Measurements from ENCODE around the gene TBX5. TPM values are rescaled to one million over a fixed set of nuclear protein-coding genes. Genes with fewer than 3 reads are reported as not detected.

TBX5 gene
- polyA plus RNA-seq, 3 donors = not detected

DNA sequence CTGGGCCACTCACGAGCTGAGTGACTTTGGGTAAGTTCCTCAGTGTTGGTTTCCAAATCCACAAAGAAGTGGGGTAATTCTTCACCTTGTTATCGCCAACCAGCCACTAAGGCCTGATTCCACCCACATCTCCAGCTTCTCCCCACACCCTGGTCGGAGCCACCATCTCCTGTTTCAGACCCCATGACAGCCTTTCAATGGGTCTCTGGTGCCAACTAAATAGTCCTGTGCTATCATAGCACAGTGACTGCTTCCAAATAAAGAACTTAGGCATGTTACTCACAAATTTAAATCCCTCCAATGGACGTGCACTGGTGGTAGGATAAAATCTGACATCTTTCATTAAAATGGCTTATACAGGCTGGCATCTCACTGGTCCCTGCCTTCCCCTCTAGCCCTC is 44.0 kb downstream of the TBX5 start:
- Histone ChIP-seq H3K4me3 (replicated peaks in 1 of 3; ENCODE audit: low read depth in 2 of 3, low read length in 3 of 3) (no peak overlapping the region), H3K27ac (ENCODE audit: low read depth in 1 of 2, low read length in 2 of 2) (no peak overlapping the region), H3K4me1 (ENCODE audit: control insufficient read depth in 1 of 2, insufficient read depth in 2 of 2, low read length in 2 of 2) (no peaks in the 10 kb centered on the region), H3K9ac (ENCODE audit: insufficient read depth, low read length, poor library complexity, severe bottlenecking) (no peak overlapping the region), H3K27me3 (ENCODE audit: control insufficient read depth in 2 of 2, insufficient read depth in 2 of 2, low read length in 2 of 2) (no peaks in the 10 kb centered on the region), H3K36me3 (replicated peaks in 1 of 2; ENCODE audit: control insufficient read depth in 1 of 2, insufficient read depth in 2 of 2, low read length in 2 of 2) (no peaks in the 10 kb centered on the region), H4K20me1 (ENCODE audit: insufficient read depth, low read length) (no peaks in the 10 kb centered on the region), H3K79me2 (ENCODE audit: insufficient read depth, low read length) (no peaks in the 10 kb centered on the region), H3K4me2 (replicated peaks; ENCODE audit: extremely low read depth, low read length, poor library complexity, severe bottlenecking) (no peak overlapping the region), H3K9me3 (replicated peaks in 1 of 2; ENCODE audit: control insufficient read depth in 1 of 2, insufficient read depth in 1 of 2, low read length in 2 of 2) (peaks cover 3 to 4% of the 10 kb centered on the region in 2 donors), H2AFZ (ENCODE audit: insufficient read depth, low read depth, low read length, poor library complexity, severe bottlenecking) (no peak overlapping the region)
- 74% methylated on average over 3 of the region's 4 CpGs for WGBS (ENCODE audit: insufficient coverage)
- TF ChIP-seq, protein P1, sequence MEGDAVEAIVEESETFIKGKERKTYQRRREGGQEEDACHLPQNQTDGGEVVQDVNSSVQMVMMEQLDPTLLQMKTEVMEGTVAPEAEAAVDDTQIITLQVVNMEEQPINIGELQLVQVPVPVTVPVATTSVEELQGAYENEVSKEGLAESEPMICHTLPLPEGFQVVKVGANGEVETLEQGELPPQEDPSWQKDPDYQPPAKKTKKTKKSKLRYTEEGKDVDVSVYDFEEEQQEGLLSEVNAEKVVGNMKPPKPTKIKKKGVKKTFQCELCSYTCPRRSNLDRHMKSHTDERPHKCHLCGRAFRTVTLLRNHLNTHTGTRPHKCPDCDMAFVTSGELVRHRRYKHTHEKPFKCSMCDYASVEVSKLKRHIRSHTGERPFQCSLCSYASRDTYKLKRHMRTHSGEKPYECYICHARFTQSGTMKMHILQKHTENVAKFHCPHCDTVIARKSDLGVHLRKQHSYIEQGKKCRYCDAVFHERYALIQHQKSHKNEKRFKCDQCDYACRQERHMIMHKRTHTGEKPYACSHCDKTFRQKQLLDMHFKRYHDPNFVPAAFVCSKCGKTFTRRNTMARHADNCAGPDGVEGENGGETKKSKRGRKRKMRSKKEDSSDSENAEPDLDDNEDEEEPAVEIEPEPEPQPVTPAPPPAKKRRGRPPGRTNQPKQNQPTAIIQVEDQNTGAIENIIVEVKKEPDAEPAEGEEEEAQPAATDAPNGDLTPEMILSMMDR (IDR thresholded peaks at IDR 0.05) = no peak
- no peaks in the 10 kb centered on the region for H3K36me3 Mint-ChIP-seq
- no peak for DNase-seq
- H3K4me3 Mint-ChIP-seq = no peak overlapping the region
- peaks cover 0 to 2% (median 2%) of the 10 kb centered on the region in 3 donors for H3K27me3 Mint-ChIP-seq (ENCODE audit: low read depth in 3 of 3)
- H3K27ac Mint-ChIP-seq = no peak overlapping the region
- H3K9me3 Mint-ChIP-seq = peaks cover 0 to 14% (median 4%) of the 10 kb centered on the region in 7 donors
- intact Hi-C loops (cut with micrococcal nuclease) = no loop called here
- H3K4me1 Mint-ChIP-seq = no peaks in the 10 kb centered on the region

DNA sequence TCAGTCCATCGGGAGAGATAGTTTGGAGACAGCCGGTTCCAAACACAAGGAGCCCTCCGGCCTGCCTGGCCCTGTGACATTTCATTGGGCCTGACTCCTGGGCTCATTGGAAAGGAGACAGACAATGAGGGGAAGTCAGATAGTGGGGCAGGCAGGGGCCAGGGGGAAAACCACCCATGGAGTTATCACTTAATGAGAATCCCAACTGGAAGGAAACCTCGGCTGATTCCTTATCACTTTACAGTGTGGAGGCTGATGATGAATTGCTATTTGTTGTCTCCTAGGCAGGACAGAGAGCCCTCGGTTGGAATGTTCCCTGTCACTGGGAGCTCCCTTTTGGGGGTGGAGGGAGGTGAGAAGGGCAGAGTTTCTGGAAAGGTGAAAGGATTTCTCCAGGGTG is 44.4 kb downstream of the TBX5 start:
- Mint-ChIP-seq H3K9me3 (peaks cover 0 to 14% (median 4%) of the 10 kb centered on the region in 7 donors), H3K4me3 (no peak overlapping the region), H3K27me3 (ENCODE audit: low read depth in 3 of 3) (peaks cover 0 to 2% (median 2%) of the 10 kb centered on the region in 3 donors), H3K4me1 (no peaks in the 10 kb centered on the region), H3K27ac (no peak overlapping the region), H3K36me3 (no peaks in the 10 kb centered on the region)
- H3K4me2 ChIP-seq (replicated peaks; ENCODE audit: extremely low read depth, low read length, poor library complexity, severe bottlenecking) = no peak overlapping the region
- no peaks in the 10 kb centered on the region for H3K4me1 ChIP-seq (ENCODE audit: control insufficient read depth in 1 of 2, insufficient read depth in 2 of 2, low read length in 2 of 2)
- H3K79me2 ChIP-seq (ENCODE audit: insufficient read depth, low read length) = no peaks in the 10 kb centered on the region
- DNase-seq = no peak
- peaks cover 3 to 4% of the 10 kb centered on the region in 2 donors for H3K9me3 ChIP-seq (replicated peaks in 1 of 2; ENCODE audit: control insufficient read depth in 1 of 2, insufficient read depth in 1 of 2, low read length in 2 of 2)
- H3K9ac ChIP-seq (ENCODE audit: insufficient read depth, low read length, poor library complexity, severe bottlenecking) = no peak overlapping the region
- intact Hi-C loops (cut with micrococcal nuclease) = no loop called here
- no peak overlapping the region for H3K27ac ChIP-seq (ENCODE audit: low read depth in 1 of 2, low read length in 2 of 2)
- TF ChIP-seq, protein P1 (IDR thresholded peaks at IDR 0.05) = no peak
- no peaks in the 10 kb centered on the region for H4K20me1 ChIP-seq (ENCODE audit: insufficient read depth, low read length)
- 60% methylated on average over 1 of the region's 5 CpGs for WGBS (ENCODE audit: insufficient coverage)
- H3K4me3 ChIP-seq (replicated peaks in 1 of 3; ENCODE audit: low read depth in 2 of 3, low read length in 3 of 3) = no peak overlapping the region
- no peaks in the 10 kb centered on the region for H3K36me3 ChIP-seq (replicated peaks in 1 of 2; ENCODE audit: control insufficient read depth in 1 of 2, insufficient read depth in 2 of 2, low read length in 2 of 2)
- no peak overlapping the region for H2AFZ ChIP-seq (ENCODE audit: insufficient read depth, low read depth, low read length, poor library complexity, severe bottlenecking)
- H3K27me3 ChIP-seq (ENCODE audit: control insufficient read depth in 2 of 2, insufficient read depth in 2 of 2, low read length in 2 of 2) = no peaks in the 10 kb centered on the region
